Measurements from ENCODE around the gene ZFP91.

Gene ZFP91

DNA sequence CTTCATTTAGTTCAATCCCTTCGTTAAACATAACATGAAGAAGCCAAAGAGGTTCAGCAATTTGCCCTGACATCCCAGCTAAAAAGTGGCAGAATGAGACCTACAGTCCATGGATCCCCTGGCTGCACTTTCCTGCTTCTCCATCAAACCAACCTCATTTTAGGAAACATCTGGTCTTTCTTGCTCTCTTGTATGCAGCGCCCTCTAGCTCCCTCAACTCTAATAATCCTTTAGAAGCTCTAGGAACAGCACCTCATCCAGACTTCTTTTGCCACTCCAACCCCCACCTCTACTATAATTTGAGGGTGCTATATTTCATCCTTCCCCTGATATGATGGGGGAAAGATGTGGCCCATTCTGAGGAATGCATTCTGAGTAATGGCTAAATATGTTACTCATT is 51.0 kb downstream of the ZFP91 start:
- no peak for DNase-seq

DNA sequence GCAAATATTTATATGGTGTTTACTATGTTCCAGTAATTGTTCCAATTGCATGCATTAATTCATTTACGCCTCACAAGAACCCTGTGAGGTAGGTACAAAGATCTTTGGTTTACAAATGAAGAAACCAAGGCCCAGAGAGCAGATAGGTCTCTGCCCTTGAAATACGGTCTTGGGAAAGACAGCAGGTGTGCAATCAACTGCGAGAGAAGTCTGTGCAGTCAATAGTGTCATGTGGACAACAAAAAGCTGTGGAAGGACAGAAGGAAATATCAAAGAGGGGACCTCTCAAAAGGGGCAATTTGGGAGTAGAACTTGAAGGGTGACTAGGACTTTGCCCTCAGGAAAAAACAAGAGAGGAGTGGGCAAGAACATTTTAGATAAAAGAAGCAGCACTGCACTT is 52.5 kb downstream of the ZFP91 start:
- no peak for DNase-seq

DNA sequence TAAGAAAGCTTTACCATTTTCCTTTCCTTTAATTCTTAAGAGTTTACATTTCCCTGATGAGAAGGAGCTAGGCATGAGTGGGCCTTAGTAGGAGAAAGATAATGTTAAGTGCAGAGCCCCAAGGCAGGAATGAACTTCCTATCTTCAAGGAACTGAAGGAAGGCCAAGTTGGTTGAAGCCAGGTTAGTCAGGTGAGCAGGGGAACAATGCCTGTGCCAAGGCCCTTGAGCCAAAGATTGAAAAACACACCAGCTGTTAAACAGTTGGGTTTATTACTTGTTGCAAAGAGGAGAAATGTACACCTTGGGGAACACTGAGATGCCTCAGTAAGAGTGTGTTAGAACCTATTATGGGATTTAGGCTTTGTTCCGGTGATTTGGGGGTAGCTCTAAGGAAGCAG is 53.6 kb downstream of the ZFP91 start:
- no peak for DNase-seq

DNA sequence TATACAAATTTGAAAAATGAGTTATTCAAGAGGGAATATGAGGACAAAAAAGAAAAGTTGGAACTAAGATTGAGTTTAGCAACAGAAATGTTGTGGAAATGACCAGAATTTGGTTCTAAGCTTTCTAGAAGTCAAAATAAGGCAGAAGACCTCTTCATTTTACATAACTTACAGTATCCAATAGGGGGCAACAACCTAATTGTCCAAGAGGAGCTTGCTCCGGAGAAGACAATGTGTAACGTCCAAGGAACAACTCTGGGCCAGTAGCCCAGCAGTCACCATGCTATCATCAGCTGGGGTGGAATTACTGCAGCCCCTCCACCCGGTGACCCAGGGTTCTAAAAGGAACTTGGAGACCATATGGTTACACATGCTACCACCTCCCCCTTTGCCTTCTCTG is 57.7 kb downstream of the ZFP91 start:
- DNase-seq, result no peak

DNA sequence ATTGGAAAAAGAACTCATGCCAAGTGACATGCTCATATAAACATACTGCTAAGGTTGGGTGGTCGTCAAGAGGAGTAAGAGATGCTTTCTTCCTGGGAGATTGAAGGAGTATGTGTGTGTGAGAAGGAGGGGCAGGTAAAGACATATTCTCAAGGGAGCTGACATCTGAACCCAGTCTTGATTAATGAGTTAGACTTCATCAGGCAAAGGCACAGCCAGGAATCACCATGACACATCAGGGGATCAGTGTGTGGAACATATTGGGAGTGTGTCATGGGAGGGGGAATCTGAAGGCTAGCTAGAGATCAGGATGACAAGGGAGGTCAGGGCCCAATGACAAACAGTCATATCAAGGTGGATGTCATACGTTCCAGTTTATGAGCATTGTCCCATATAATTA is 58.5 kb downstream of the ZFP91 start:
- DNase-seq, result no peak

DNA sequence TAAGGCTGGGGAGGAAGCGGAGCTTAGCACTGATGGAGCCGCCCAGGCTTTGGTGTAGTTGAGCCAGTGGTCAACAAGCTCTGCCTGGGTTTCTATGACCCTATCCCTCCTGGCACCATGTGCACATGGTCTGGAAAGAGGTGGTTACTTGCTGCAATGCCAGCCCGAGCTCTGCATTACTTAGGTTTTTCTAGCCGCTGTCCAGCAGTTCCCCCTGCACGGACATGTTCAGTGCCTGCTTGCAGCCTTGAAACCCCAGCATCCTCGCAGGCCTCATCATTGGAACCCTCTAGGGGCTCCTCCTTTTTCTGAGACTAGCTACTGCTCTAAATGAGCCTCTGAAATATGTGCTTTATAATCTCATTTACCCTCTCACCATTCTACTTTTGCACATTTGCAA is 60.2 kb downstream of the ZFP91 start:
- DNase-seq, result no peak

DNA sequence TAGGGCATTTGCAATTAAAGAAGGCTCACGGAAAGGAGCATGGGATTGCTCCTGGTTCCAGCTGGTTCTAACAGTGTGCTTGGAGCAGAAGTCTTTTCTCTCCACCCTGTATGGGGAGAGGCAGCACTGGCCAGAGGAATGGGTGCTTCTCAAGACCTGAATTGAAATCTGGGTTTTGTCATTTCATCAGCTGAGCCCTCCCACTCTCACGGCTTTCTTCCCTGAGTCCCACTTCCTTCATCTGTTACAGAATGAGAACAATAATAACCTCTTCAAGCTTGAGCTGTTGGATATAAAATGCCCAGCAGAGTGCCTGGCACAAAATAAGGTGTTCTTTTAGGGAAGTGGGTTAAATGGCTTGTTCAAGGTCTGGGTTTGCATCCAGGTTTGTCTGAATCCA is 60.8 kb downstream of the ZFP91 start:
- no peak for DNase-seq

DNA sequence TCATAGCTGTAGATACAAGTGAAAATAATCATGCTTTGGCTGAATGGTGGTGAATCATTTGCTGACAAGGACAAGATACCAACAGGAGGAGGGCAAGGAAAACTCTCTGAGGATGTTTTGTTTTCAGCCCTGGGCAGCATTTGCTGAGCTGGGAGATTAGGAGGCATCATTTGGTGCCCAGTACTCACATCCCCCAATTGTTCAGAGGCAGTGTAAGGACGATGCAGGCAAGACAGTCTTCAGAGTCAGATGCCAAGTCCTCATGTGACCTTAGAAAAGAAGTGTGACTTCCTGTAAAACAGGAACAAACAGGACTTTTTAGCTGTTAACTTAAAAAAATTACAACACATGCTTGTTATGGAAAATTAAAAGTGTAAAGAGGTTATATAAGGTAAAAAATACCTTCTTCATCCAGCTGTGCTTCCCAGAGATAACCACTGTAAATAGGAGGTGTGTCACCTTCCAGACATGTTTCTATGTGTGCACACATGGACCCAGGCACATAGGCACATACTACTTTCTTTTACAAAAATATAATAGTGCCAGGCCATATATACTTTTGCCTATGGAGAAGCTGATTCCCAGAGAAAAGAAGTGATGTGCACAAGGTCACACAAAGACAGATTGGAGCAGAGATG is 61.6 kb downstream of the ZFP91 start:
- no peak for DNase-seq

DNA sequence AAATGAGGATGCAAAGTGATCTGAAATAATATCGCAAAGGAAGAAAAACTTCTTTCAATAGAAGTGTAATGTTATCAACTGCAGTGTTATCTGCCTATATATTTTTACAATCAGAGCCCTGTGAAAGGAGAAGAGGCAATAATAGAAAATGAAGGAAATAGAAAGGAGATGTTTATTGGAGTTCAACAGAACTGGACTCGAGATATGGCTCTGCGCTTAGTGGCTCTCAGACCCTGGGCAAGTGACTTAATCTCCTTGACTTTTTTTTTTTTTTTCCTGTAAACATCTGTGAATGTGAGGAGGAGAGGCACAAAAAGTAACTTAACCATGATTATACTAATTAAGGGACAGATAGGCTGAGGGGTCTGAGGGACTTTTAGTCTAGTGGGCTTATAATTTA is 62.5 kb downstream of the ZFP91 start:
- no peak for DNase-seq

DNA sequence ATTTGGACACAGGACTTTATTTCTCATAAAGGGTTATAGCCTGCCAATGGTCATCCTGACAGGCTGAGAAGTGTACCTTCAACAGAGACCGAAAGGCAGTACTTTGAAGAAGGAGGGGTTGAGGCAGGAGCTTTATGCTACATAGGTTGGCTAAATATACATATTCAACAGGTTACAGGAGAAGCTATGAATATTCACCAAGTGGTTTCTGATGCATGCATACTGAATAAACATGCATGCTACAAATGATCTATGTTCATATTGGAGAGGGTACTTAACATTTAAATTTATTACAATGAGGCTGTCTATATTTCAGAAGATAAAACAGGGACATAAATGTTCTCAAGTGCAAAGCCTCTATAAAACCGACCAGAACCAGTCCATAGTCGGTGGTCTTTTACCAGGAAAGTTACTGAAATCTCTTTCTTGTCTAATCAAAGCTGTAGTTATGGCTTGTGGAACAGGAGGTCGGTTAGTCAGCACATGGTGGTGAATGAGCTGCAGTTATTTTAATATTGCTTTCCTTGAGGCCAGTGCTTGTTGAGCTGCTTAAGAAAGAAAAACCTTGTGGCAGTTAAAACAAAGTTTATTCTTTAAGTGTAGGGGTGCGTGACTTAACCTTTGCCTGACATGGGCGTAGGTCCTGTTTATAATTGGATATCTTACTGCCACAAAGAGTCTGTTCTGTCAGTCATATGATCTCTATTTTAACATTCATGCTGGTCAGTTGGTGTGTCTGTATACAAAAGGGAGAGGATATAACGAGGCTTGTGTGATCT is 63.1 kb downstream of the ZFP91 start:
- no peak for DNase-seq

DNA sequence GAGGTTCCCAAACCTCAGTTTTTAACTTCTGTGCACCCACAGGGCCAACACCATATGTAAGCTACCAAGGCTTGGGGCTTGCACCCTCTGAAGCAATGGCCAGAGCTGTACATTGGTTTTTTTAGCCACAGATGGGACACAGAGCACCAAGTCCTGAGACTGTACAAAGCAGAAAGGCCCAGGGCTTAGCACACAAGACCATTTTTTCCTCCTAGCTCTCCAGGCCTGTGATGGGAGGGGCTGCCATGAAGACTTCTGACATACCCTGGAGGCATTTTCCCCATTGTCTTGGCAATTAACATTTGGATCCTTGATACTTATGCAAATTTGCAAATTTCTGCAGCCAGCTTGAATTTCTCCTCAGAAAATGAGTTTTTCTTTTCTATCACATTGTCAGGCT is 67.0 kb downstream of the ZFP91 start:
- DNase-seq, result no peak

DNA sequence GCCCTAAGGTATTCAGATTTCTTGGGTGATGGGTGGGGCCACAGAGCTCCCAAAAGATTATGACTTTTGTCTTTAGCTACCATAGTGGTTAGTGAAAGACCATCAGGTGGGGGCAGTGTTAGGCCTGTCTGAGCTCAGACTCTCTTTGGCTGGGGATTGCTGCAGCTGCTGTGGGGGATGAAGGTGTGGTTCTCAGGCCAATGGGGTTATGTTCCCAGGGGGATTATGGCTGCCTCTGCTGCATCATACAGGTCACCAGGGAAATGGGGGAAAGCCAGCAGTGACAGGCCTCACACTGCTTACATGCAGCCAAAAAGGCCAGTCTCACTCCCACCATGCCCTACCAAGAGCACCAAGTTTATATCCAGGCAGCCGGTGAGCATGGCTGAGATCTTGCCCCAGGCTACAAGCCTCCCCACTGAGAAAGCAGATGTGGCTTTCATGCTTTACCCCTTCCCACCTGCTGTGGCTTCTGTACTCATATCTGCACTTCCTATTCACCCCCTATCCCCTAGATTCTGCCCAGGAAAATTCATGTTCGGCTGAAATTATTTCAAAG is 68.4 kb downstream of the ZFP91 start:
- no peak for DNase-seq

DNA sequence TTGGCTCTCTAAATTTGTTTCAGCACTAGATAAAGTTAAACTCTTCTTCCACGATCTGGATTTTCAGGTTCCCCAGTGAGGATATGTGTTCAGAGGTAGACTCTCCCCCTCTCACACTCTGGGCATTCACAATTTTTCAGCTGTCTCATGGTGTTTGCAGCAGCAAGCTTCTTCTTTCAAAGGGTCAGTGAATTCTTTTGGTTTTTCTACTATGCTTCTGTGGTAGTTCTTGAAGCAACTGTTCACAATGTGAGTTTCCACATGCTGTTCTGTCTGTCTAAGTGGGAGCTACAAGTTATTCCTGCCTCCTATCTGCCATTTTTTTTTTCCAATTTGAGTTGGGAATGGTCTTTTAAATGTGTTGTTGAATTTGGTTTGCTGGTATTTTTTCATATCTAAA is 69.0 kb downstream of the ZFP91 start:
- DNase-seq, result no peak

DNA sequence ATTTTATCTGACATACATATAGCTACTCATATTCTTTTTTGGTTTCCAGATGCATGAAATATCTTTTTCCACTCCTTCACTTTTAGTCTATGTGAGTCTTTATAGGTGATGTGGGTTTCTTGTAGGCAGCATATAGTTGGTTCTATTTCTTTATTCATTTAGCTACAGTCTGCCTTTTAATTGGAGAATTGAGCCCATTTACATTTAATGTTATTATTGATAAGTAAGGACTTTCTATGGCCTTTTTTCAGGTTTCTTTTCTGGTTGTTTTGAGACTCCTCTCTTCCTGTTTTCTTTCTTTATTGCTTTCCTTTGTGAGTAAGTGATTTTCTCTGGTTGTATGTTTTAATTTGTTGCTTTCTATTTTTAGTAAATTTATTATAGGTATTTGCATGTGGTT is 70.8 kb downstream of the ZFP91 start:
- DNase-seq, result no peak

DNA sequence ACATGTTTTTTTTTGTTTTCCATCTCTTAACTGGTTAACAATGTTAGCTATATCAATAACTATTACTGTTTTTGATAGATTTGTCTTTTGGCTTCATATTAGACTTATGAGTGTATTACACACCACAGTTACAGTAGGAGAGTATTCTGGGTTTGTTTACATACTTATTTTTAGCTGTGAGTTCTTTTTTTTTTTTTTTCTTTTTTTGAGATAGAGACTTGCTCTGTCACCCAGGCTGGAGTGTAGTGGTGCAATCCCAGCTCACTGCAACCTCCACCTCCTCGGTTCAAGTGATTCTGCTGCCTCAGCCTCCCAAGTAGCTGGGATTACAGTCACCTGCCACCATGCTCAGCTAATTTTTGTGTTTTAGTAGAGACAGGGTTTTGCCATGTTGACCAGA is 71.6 kb downstream of the ZFP91 start:
- no peak for DNase-seq

DNA sequence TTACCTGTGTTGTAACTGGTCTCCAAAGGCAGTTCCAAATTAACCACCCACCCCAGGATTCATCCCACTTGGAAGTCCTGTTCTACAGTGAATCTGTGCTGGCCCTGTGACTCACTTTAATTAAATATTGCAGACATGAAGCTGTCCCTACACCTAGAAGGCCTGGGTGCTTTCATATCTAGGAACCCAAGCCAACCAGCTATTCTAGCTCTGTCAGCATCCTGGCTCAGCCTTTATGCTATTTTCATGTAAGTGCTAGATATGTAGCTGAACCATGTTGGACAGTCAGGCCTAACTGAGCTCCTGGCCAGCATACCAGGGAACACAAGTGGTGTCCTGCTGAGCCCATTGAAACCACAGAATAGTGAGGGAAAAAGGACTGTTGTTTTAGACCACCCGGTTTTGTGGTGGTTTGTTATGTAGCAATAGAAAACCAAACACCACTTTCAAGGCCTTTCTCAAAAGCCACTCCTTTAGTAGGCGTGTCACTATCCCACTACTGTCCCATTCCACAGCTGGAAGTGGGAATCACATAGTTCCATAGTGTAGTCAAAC is 73.9 kb downstream of the ZFP91 start:
- no peak for DNase-seq

DNA sequence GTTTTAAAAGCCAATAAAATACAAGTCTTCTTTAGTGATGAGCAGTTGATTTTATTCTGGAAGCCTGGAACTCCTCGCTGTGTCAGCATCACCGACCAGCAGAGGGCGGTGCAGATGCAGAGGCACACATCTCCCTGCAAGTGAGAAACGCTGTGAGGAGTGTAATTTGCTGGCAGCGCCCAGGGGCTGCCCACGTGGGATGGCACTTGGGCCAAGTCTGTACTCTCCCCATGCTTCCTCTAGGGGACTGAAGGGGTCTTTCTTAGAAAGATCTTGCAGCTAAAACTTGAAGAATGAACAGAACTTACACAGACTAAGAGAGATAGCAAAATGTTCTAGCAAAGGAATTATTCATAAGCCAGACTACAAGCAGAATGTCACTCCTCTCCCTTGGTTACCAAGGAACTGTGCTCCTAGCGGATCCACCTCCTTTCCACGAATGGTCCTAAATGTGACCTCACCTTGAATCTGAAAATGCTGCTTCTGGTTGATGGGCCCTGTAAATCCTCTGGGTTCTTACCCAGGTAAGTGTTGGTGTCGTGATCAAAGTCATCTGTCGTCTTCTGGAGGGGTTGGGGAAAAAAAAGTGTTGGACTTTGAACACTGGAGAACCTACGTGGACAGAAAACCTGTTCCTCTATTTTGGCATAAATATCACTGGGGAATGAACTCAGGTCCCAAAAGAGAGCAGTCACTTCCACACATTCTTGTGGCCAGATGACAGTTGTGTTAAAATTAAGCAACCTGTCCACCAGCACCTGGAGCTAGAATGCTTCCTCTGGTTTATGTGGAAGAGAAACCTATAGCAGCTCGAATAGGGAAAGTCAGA is 75.4 kb downstream of the ZFP91 start:
- peak; percentile 58 for DNase-seq

DNA sequence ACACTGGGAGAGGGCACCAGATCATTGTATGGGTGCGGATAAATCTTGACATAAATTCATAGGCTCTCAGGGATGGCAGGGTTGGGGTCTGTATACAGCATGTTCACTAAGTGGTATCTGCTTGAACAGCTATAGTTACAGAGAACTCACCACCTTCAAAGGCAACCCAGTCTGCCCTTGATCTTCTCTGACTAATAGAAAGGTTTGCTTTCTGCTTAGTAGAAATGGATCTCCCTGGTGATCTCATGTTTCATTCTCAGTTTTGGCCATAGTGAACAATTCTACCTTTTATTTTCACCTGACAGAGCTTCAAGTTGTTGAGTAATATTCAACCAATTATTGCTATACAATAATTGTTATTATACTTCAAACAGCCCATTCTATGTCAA is 76.0 kb downstream of the ZFP91 start:
- no peak for DNase-seq

DNA sequence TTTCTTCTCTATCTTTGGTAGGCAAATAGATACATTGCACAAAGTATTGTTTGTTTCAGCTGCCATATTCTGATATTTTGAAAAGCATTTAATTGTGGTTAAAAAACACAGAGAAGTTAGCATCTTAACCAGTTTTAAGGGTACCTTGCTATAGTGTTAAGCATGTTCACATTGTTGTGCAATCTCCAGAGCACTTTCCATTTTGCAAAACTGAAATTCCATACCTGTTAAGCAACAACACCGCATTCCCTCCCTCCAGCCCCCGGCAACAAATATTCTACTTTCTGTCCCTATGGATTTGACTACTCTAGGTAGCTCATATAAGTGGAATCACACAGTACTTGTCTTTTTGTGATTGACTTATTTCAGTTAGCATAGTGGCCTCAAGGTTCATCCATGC is 77.5 kb downstream of the ZFP91 start:
- DNase-seq, result no peak

DNA sequence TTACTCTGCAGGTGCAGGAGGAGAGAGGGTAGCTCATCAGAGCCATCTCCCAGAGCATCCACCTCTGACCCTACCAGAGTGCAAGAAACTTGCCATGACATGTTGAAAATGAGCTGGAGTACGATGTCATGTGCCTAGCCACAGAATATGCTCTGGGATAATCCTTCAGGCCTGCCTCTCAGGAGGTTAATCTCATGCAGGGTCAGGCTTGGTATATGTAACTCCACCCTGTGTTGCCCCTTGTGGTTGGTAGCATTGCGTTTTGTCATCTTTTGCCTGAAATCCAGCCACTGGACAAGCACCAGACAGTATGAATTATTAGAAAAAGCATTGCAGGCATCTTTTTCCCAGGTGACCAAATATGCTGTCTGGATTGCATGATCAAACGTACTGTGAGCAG is 79.8 kb downstream of the ZFP91 start:
- DNase-seq, result no peak

DNA sequence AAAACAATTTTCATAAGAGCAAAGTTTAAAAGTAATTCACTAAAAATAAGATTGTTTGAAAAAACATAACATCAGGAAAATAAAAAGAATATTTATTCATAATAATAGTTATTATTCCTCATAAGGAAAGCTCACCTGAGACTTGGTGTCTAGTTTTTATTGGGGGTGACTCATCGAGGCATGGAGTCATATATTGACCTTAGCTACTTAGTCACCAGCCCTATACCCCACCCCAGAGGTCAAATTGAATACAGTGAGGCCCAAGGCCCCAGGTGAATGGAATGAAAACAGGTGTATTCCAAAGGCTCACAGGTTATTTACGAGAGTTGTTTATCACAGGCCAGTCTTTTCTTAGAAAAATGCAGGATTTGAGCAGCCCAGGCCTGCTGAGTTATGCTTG is 80.5 kb downstream of the ZFP91 start:
- no peak for DNase-seq

DNA sequence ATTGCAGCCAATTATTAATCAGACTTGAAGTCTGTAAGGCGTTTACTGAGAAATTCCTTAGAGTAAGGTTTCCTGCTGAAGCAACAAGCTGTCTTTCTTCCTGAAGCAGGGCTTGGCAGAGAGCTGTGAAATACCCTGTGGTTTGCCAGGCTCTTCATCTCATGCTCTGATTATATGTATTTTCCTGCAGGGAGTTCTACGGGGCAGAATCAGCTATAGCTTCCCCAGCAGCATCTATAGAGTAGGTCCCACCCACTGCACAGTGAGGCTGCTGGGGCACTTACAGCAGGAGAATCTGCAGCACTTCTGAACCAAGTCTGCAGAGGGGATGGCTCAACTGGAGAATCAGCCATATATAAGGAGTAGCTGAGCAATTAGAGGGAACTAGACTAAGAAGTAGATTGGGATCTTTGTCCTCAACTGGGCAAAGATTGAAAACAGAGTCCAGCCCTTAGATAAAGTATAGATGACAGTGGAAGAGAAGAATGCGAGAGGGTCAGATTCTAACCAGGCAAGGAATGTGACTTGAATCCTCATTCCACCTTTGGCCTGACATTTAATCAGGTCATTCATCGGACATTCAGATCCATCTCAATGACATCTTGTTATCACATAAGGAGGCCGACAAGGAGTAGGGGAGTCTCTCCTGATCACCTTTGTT is 81.2 kb downstream of the ZFP91 start:
- no peak for DNase-seq
